Kidney epithelial cell (primary cell): Measurements from ENCODE around the gene C10orf90. TPM values are rescaled to one million over a fixed set of nuclear protein-coding genes. Genes with fewer than 3 reads are reported as not detected.

ENCODE experiments used
- DNase-seq: peaks from one replicate; pipeline ENCODE4 v3.0.0-alpha.2; 2010; ENCODE audit warnings: low read depth
- H3K27me3 ChIP-seq: 2 replicates; pipeline ENCODE4 v1.6.0; 2011; ENCODE audit warnings: low read length; ENCODE audit not compliant: control insufficient read depth, insufficient read depth
- H3K36me3 ChIP-seq: 2 replicates; pipeline ENCODE4 v1.5.1; 2011; ENCODE audit warnings: low read length; ENCODE audit not compliant: control insufficient read depth, insufficient read depth
- H3K4me3 ChIP-seq: 2 replicates; pipeline ENCODE4 v1.5.1; 2011; ENCODE audit warnings: low read depth, mild to moderate bottlenecking, control low read depth, low read length
- CTCF ChIP-seq: IDR thresholded peaks from 2 replicates; pipeline ENCODE4 v1.5.1; 2011; ENCODE audit warnings: mild to moderate bottlenecking, moderate library complexity, low read length, control low read depth, inconsistent platforms; ENCODE audit not compliant: insufficient read depth, poor library complexity, severe bottlenecking
- total RNA-seq: library from RNA; depleted of rRNA; stranded (reverse); fragments of >200 nt; gene quantifications from 2 replicates; pipeline ENCODE4 v1.2.3, GENCODE V29; 2015

The C10orf90 gene
- total RNA-seq, 1 donor from 2014 or later, result not detected

DNA sequence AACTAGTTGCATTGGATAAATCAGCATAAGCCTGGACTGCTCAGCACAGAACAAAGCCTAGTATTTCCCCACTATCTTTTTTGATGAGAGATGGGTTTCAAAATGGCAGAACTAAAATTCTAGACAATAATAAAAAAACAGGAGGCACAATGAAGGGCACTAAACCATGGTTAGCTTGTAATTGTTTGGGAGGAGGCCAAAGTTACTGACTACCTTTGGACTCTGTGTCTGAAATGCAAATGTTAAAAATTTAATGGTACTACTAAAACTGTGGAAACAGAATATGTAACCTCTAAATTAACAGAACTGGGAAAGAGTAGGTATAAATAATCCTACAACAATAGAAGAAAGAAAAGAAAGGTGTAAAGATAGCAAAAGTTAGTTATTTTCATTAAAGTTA lies 295.2 kb downstream of the C10orf90 start:
- Histone ChIP-seq H3K4me3 (no peak overlapping the region), H3K27me3 (no peaks in the 10 kb centered on the region), H3K36me3 (no peaks in the 10 kb centered on the region)
- DNase-seq, result no peak
- TF ChIP-seq CTCF, result no peak

Other genes starting within 250 kb of the C10orf90 start
- gene DOCK1, start 234.7 kb upstream of the C10orf90 start, total RNA-seq, result 39.5 and 45.4 TPM in 2 replicates